Left ventricle myocardium inferior (tissue), 1 donor: Measurements from ENCODE around the gene NCKAP5. TPM values are rescaled to one million over a fixed set of nuclear protein-coding genes. Genes with fewer than 3 reads are reported as not detected.

Source experiments
- DNase-seq: peaks from one replicate; pipeline ENCODE4 v3.0.0-alpha.2; 2020
- H3K27ac ChIP-seq: fragments of 200-600 bp; replicated peaks from 2 replicates; pipeline ENCODE4 v1.8.0; 2021
- H3K27me3 ChIP-seq: fragments of 200-600 bp; 2 replicates; pipeline ENCODE4 v1.8.0; 2021; ENCODE audit warnings: low read depth
- H3K36me3 ChIP-seq: fragments of 200-600 bp; 2 replicates; pipeline ENCODE4 v1.8.0; 2021
- H3K4me1 ChIP-seq: fragments of 200-600 bp; 2 replicates; pipeline ENCODE4 v1.8.0; 2021
- H3K4me3 ChIP-seq: fragments of 200-600 bp; 2 replicates; pipeline ENCODE4 v1.8.0; 2021; ENCODE audit warnings: mild to moderate bottlenecking, moderate library complexity
- H3K9me3 ChIP-seq: fragments of 200-600 bp; replicated peaks from 2 replicates; pipeline ENCODE4 v1.8.0; 2021
- CTCF ChIP-seq: fragments of 200-600 bp; IDR thresholded peaks from 2 replicates; pipeline ENCODE4 v1.8.0; 2021; ENCODE audit warnings: antibody characterized with exemption, mild to moderate bottlenecking, borderline replicate concordance
- intact Hi-C: fragments of 100-400 bp; cut with micrococcal nuclease; formaldehyde crosslinking; loops from one replicate; pipeline ENCODE4 v1.11.0; 2022
- total RNA-seq: library from RNA; stranded (reverse); fragmentation: NEBNext Ultra II Directional; extraction: Animal tissue kit (Norgen Biotek cat#: 25700); gene quantifications from one replicate; pipeline ENCODE4 v1.2.1, GENCODE V29; 2021
- donor health status: DM: no; HTN: yes; CAD: no; lungs with severe emphysema.

Gene NCKAP5
- total RNA-seq, 1 donor from 2014 or later: 6.0 TPM

DNA sequence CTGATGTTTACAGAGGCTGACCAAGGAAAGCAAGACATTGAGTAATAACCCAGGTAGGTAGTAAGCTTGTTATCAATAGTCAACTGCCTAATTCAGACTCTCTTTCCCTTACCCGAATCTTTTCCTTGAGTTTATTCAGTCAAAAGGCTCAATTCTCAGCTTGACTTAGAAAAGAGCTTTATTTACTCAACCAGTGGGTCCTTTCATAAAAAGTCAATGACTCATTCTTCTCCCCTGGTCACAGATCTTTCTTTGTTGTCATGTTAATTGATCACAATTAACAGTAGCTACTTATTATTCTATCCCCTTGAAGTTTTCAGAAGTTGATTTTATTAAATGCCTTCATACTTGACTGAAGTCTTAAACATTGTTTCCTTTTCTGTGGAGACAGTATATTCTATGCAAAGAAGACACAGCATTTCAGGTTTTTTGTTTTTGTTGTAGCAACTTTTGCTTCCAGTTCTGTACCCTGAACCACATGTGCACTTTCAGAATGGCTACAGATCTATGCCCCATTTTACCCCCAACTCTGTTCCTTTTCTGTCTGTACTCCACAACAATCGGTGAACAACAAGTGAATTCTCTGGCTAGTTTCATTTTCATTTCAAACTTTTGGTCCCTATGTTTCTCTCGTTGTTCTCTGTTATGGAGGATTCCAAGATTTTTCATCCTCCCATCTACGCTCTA, 428.3 kb downstream of the NCKAP5 start:
- no peak for DNase-seq
- intact Hi-C loops: no loop called here
- TF ChIP-seq CTCF: no peak
- Histone ChIP-seq H3K4me3 (no peak overlapping the region), H3K27me3 (no peaks in the 10 kb centered on the region), H3K9me3 (no peaks in the 10 kb centered on the region), H3K4me1 (no peaks in the 10 kb centered on the region), H3K36me3 (no peaks in the 10 kb centered on the region), H3K27ac (no peak overlapping the region)

DNA sequence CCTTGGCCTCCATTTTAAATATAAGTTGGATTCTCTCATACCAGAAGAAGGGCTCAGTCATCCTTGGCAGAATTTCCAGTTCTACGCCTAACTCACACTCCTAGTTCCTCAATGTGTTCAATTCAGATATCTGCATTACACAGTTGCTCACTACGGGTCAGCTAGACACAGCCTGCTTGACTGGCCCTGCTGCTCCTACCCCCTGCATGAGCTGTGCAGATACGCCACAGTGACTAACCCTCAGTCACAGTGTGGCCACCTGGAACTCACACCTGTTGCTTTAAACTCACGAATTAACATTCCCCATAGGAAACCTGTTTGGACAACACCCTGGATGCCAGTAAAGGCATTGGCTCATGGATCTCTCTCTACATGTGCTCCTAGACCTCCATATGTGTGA, 429.6 kb downstream of the NCKAP5 start:
- no peaks in the 10 kb centered on the region for H3K36me3 ChIP-seq
- intact Hi-C loops: no loop called here
- no peak for TF ChIP-seq CTCF
- no peaks in the 10 kb centered on the region for H3K4me1 ChIP-seq
- no peak overlapping the region for H3K27ac ChIP-seq
- DNase-seq: no peak
- no peaks in the 10 kb centered on the region for H3K9me3 ChIP-seq
- no peak overlapping the region for H3K4me3 ChIP-seq
- no peaks in the 10 kb centered on the region for H3K27me3 ChIP-seq

GRCh38 chr2:133135035-133135654, 433.1 kb downstream of the NCKAP5 start:
- intact Hi-C loops: no loop called here
- TF ChIP-seq CTCF: no peak
- no peaks in the 10 kb centered on the region for H3K4me1 ChIP-seq

GRCh38 chr2:133130548-133131246, 437.6 kb downstream of the NCKAP5 start:
- H3K27ac ChIP-seq: no peak overlapping the region
- no peak overlapping the region for H3K4me3 ChIP-seq
- H3K27me3 ChIP-seq: no peaks in the 10 kb centered on the region
- H3K4me1 ChIP-seq: no peaks in the 10 kb centered on the region
- no peaks in the 10 kb centered on the region for H3K9me3 ChIP-seq
- intact Hi-C loops: no loop called here
- H3K36me3 ChIP-seq: no peaks in the 10 kb centered on the region
- no peak for TF ChIP-seq CTCF
- no peak for DNase-seq

More at GRCh38 chr2:133135035-133135654, 433.1 kb downstream of the NCKAP5 start:
- Histone ChIP-seq H3K27ac (no peak overlapping the region), H3K36me3 (no peaks in the 10 kb centered on the region), H3K4me3 (no peak overlapping the region), H3K9me3 (no peaks in the 10 kb centered on the region), H3K27me3 (no peaks in the 10 kb centered on the region)
- DNase-seq: no peak

GRCh38 chr2:133124446-133124845, 443.8 kb downstream of the NCKAP5 start:
- no peak for DNase-seq

More at GRCh38 chr2:133124446-133124845, 443.8 kb downstream of the NCKAP5 start:
- Histone ChIP-seq H3K27ac (no peak overlapping the region), H3K4me3 (no peak overlapping the region), H3K4me1 (peaks cover 19% of the 10 kb centered on the region), H3K9me3 (no peaks in the 10 kb centered on the region), H3K36me3 (no peaks in the 10 kb centered on the region), H3K27me3 (no peaks in the 10 kb centered on the region)
- no peak for TF ChIP-seq CTCF
- intact Hi-C loops: no loop called here
